Measurements from ENCODE around the gene SORBS1. TPM values are rescaled to one million over a fixed set of nuclear protein-coding genes. Genes with fewer than 3 reads are reported as not detected.

The SORBS1 gene
- total and polyA plus RNA-seq, 2 donors (not counting 3 experiments of a cell fraction or from before 2014, with no cell fraction given): 2.0 to 7.9 TPM

DNA sequence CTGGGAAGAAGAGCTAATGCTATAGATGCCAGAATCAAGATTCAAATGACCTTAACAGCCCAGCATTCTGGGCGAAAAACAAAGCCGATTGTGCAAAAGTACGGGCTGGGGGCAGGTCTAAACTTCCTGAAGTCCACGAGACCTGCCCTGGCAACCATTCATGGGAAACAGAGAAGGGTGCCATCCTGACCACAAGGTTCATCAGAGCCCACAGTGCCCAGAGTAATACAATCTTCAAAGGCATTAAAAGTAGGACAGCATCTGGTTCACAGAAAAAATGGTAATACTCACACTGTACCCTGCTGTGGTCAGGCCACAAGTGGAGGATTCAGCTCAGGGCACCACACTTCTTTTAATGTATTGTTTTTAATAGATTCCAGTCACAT is 36.1 kb downstream of the SORBS1 start:
- Histone ChIP-seq H3K36me3 (ENCODE audit: control insufficient read depth in 2 of 2, extremely low read depth in 1 of 2, insufficient read depth in 2 of 2, low read length in 2 of 2) (no peaks in the 10 kb centered on the region), H3K4me3 (replicated peaks in 1 of 3; ENCODE audit: insufficient read depth in 1 of 3, low read depth in 1 of 3, low read length in 3 of 3) (no peak overlapping the region), H3K9me3 (replicated peaks; ENCODE audit: control insufficient read depth, insufficient read depth, low read length) (no peaks in the 10 kb centered on the region), H2AFZ (ENCODE audit: low read depth, low read length) (no peak overlapping the region), H4K20me1 (replicated peaks; ENCODE audit: control insufficient read depth, extremely low read depth, insufficient read depth, low read length) (no peaks in the 10 kb centered on the region), H3K4me1 (ENCODE audit: control insufficient read depth, extremely low read depth, insufficient read depth, low read length) (peaks cover 7% of the 10 kb centered on the region), H3K9me1 (replicated peaks; ENCODE audit: control insufficient read depth, extremely low read depth, insufficient read depth, low read length) (no peaks in the 10 kb centered on the region), H3K27me3 (ENCODE audit: control insufficient read depth in 2 of 2, insufficient read depth in 2 of 2, low read length in 2 of 2) (no peaks in the 10 kb centered on the region), H3K27ac (ENCODE audit: insufficient read depth, low read depth, low read length) (no peak overlapping the region), H3K9ac (replicated peaks; ENCODE audit: extremely low read depth, insufficient read depth, low read length) (no peak overlapping the region), H3K4me2 (ENCODE audit: insufficient read depth, low read length) (no peak overlapping the region), H3K79me2 (ENCODE audit: control insufficient read depth, insufficient read depth, low read length) (no peaks in the 10 kb centered on the region)
- DNase-seq (ENCODE audit: low read depth, low spot score): no peak
- no peak for FAIRE-seq
- ChIA-PET POLR2A (no interaction called here), CTCF (no interaction called here)
- dilution Hi-C loops (cut with MboI; ENCODE audit: extremely low pct_ligation_motif_present, low sequenced_read_pairs): no loop called here
- intact Hi-C loops (cut with micrococcal nuclease): no loop called here
- BruUV-seq (replicated peaks): no TSS peak
- TF ChIP-seq EZH2 (IDR thresholded peaks at IDR 0.05; ENCODE audit: borderline replicate concordance, low read depth, low read length, severe bottlenecking) (no peak), POLR2AphosphoS5 (IDR thresholded peaks at IDR 0.05; ENCODE audit: insufficient read depth, low read depth, low read length) (no peak), JUN (IDR thresholded peaks at IDR 0.05; ENCODE audit: borderline replicate concordance, insufficient read depth, insufficient read length, low read depth) (no peak), POLR2A (IDR thresholded peaks at IDR 0.05; ENCODE audit: low read depth, low read length) (no peak), GATA2 (IDR thresholded peaks at IDR 0.05; ENCODE audit: insufficient read depth, insufficient read length, low read depth, low read length) (no peak), FOS (IDR thresholded peaks at IDR 0.05; ENCODE audit: borderline replicate concordance, insufficient read depth, low read length) (no peak), MYC (IDR thresholded peaks at IDR 0.05; ENCODE audit: low read depth, low read length) (no peak)
- TF ChIP-seq, protein P1, sequence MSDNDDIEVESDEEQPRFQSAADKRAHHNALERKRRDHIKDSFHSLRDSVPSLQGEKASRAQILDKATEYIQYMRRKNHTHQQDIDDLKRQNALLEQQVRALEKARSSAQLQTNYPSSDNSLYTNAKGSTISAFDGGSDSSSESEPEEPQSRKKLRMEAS (IDR thresholded peaks at IDR 0.05; ENCODE audit: insufficient read depth, insufficient read length): no peak
- TF ChIP-seq, protein P2, sequence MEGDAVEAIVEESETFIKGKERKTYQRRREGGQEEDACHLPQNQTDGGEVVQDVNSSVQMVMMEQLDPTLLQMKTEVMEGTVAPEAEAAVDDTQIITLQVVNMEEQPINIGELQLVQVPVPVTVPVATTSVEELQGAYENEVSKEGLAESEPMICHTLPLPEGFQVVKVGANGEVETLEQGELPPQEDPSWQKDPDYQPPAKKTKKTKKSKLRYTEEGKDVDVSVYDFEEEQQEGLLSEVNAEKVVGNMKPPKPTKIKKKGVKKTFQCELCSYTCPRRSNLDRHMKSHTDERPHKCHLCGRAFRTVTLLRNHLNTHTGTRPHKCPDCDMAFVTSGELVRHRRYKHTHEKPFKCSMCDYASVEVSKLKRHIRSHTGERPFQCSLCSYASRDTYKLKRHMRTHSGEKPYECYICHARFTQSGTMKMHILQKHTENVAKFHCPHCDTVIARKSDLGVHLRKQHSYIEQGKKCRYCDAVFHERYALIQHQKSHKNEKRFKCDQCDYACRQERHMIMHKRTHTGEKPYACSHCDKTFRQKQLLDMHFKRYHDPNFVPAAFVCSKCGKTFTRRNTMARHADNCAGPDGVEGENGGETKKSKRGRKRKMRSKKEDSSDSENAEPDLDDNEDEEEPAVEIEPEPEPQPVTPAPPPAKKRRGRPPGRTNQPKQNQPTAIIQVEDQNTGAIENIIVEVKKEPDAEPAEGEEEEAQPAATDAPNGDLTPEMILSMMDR (IDR thresholded peaks at IDR 0.05; ENCODE audit: extremely low read depth in 1 of 2, insufficient read depth in 1 of 2, low read depth in 1 of 2, low read length in 2 of 2): no peak

Data from endothelial cell of umbilical vein (primary cell).